ENCODE measurements around the gene KATNB1.
"Not testable (repeated sequence)": the region's sequence is repeated elsewhere in the genome, so short reads cannot be mapped to it uniquely, and the experiment has no call there.

KATNB1 gene

DNA sequence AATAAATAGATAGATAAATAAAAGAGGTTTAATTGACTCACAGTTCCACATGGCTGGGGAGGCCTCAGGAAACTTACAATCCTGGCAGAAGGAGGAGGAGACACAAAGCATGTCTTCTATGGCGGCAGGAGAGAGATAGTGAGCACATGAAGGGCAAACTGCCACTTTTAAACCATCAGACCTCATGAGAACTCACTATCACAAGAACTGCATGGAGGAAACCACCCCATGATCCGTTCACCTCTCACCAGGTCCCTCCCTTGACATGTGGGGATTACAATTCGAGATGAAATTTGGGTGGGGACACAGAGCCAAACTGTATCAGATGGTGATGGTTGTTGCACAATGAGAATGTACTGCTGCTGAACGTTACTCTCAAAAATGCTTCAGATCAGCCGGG, 44.3 kb downstream of the KATNB1 start:
- DNase-seq: not testable (repeated sequence)

DNA sequence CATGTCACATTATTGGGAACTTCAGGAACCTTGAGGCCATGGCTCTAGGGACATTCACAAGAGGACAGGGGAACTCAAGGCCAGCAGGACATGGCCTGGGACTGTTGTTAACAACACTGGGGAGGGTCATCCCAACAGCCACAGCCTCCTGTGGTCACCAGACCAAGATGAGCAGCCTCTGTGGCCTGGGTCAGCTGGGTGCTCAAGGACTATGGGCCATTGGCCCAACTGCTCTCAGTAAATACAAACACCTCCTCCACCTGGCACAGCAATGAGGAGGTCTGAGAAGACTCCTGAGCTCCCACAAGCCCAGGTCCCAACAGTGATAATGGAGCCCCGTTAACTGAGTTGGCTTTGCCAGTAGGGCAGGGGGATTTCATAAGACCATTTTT, 45.8 kb downstream of the KATNB1 start:
- no peak for DNase-seq

DNA sequence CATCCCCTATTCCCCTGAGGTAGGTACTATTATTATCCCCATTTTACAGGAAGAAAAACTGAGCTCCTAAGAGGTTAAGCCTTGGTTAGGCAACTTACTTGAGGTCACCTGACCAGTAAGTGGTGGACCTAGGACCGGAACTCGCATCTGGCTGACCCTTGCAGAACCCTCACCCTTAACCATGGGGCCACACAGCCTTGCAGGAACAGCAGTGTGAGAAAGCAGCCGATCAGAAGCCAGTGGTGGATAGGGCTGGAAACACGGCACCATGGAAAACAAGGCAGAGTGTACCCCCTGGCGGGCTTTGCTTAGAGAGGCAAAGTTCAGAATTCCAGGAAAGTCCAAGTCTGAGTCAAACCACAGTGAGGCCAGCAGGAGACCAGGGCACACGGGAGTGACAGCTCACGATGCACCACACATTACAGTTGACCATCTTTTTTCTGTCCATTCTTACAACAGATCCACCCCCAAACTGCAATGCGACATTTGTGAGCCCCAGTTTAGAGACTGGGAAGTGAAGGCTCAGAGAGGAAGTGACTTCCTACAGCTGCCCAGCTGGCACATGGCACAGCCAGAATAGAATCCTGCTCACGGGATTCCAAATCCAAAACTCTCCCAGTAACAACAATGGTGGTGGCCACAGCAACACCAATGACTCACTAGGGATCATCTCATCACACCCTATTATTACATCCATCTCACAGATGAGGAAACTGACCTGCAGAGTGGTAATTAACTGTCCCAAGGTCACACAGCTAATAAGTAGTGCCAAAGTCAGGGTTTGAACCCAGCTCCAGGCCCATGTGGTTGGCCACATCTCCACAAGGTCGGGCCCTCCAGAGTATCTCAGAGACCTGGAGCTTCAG, 46.4 kb downstream of the KATNB1 start:
- no peak for DNase-seq

DNA sequence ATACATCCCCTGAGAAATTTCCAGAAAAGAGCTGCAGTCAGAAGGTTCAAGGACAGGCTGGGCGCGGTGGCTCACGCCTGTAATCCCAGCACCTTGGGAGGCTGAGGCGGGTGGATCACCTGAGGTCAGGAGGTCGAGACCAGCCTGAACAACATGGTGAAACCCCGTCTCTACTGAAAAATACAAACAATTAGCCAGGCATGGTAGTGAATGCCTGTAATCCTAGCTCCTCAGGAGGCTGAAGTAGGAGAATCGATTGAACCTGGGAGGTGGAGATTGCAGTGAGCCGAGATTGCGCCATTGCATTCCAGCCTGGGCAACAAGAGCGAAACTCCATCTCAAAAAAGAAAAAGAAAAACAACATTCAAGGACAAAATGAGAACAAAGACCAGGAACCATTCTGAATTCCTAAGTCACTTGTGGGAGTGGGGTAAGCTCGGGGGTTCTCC, 47.1 kb downstream of the KATNB1 start:
- not testable (repeated sequence) for DNase-seq

DNA sequence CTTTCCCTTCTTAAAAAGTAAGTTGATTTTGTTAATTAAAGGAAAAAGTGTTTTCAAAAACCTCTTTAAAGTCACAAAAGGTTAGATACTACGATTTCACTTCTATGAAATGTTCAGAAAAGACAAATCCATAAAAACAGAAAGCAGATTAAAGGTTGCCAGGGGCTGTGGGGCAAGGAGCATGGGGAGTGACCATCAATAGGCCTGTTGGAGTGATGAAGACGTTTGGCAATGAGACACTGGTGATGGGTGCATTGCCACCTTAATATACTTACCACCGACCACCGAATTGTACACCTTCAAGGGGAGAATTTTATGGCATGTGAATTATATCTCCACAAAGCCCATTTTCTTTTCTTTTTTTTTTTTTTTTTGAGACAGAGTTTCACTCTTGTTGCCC, 47.5 kb downstream of the KATNB1 start:
- DNase-seq: no peak

DNA sequence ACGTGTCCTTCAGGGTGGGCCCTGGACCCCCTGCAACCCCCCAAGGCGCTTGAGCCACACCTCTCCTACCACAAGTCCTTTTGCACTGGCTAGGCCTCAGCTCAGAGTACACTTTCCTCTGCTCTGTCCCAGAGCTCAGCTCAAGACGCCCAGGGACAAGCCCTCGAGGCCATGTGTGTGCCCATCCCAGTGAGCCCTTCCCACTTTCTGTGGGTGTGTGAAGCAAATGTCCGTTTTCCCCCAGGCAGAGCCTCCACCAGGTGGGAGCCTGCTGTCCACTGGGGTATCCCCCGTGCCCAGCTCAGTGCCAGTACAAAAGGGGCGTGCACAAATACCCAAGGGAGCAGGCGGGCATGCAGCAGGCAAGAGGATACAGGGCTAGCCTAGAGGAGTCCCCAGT, 48.3 kb downstream of the KATNB1 start:
- DNase-seq: no peak

DNA sequence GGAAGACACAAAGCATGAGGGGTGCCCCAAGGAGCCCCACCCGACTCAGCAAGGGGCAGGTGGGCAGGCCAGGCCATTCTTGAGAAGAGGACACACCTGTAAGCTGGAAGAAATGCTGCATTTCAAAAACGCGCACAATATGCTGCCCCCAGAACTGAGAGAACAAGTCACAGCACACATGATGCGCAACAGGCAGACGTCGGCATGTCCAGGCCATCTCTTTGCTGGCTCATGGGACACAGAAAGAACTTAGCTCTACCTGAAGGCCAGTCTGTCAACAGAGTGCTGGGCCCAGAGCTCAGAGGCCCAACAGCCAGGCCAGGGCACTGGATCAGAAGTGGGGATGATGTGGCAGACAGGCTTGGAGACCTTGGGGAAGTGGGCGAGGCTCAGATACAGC, 48.8 kb downstream of the KATNB1 start:
- DNase-seq: no peak

DNA sequence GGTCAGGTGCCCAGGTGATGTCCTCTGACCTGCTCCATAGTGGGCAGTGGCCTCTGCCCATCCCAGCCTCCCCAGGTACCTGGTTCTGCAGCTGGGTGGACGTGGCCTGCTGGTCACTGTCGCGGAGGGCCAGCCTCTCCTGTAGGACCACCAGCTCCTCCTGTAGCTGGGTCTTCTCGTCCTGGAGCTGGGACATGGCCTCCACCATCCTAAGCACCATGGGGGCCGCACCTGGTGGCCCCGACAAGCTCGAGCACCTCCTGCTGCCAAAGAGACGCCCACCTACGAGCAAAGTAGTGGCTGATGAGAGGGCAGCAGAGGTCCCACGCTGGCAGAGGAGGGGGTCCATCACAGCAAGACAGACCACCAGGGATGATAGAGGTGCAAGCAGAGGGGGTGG, 49.8 kb downstream of the KATNB1 start:
- no peak for DNase-seq

DNA sequence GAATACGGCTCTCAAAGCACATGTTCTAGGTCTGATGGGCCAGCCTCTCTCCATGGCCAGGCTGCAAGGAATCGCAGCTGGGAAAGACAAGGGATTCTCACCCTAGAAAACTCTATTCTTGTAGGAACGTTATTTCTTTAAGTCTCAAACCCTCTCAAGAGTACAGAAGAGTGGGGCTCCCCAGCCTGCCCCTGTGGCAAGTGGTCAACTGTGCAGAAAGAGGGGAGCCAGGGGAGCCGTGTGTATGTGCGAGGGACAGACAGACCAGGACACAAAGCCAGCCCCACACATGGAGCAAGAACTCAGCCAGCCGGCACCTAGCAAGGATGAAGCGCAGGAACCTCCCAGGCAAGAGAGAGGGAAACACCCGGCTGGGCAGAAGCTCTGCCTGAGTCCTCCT, 50.4 kb downstream of the KATNB1 start:
- DNase-seq: no peak

DNA sequence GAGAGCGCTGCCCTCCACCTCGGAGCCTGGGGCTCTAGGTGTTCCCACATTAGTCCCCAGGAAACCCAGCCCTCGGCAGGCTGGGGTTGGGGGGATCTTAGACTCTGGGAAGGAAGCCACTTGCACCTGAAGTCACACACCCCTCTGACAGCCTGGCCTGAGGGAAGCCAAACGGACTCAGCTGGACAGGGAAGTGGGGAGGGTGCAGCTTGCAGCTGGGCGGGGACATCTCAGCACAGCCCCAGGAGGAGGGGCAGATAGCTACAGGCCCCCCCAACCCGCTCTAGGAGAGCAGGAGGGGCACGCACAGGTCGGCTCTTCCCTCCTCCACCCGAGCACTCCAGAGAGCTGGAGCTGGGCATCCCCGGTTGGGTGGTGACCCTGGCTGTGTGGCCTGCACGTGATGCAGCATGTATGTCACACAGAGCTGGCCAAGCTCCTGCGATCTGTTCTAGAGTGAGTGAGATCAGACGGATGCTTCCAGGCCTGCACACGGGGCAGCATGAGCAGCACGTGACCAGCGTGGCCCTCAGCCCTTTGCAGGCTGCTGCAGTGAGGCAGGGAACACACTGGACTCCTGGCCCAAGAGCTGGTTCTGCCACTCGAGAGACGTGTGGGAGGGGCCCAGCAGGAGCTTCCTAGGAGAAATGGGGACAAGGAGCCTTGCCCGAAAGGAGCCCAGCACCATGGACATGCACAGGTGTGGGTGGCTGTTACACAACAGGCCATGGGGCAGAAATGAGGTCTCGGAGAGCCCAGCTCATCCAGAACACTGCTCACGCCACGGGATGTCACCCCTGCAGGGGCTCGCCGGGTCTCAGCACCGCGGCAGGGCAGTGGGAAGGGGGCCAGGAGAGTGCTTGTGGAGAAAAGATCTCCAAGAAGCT, 51.3 kb downstream of the KATNB1 start:
- DNase-seq: no peak

DNA sequence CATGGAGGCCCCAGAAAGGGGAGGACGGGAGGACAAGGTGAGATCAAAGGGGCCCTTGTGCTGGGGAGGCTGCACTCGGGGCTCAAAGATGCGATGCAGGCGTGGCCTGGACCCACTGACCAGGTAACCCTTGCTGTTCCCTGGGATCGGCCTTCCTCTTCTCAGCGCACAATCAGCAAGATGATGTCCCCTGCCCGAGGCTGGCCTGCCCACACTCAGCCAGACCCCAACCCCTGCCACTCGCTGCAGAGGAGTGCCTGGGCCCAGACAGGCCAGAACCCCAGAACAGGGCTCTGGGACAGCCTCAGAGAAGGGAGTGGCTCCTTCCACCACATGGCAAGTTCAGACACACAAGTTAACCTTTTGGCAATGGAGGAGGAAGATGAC, 51.9 kb downstream of the KATNB1 start:
- no peak for DNase-seq

DNA sequence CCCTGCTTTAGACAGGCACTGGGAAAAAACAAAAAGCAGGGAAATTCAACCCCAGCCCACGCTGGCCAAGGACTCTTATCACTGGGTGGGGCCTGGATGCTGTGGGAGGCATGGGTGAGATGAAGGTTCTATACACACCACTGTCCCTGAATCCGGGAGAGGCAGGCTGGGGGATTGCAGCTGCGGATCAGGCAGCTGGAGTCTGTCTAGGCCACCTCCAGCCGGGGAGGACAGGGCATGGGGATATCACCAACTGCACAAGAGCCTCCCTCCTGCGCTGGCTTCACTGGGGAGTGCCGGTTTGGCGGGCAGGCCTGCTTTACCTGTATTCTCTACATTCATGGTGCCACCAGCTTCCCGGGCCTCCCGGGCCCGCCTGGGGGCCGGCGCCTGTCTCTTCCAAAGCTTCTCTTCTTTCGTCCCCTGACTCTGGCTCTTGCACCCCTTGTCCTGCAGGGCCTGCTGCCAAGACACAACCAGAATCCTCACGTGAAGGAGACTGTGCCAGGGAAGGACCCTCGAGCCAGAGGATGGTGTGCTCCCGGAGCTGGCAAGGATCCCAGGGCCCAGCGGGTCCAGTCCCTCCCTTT, 52.8 kb downstream of the KATNB1 start:
- no peak for DNase-seq

DNA sequence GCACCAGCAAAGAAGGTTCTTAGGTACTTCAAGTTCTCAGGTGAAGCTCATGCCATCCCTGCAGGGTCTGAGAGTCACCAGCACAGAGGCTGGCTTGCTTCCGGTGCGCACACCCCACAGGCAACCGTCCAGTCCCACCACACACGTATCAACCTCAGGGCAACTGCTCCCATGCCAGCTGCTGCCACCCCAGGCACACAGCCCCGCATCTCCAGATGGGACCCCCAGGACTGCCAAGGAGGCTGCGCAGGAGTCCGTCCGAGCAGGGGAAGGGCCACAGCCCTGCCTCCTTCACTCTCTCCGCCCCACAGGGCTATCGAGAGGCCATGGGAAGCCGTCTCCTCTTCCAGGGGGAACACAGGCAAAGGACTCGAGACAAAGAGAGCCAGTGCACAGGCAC, 53.4 kb downstream of the KATNB1 start:
- no peak for DNase-seq

DNA sequence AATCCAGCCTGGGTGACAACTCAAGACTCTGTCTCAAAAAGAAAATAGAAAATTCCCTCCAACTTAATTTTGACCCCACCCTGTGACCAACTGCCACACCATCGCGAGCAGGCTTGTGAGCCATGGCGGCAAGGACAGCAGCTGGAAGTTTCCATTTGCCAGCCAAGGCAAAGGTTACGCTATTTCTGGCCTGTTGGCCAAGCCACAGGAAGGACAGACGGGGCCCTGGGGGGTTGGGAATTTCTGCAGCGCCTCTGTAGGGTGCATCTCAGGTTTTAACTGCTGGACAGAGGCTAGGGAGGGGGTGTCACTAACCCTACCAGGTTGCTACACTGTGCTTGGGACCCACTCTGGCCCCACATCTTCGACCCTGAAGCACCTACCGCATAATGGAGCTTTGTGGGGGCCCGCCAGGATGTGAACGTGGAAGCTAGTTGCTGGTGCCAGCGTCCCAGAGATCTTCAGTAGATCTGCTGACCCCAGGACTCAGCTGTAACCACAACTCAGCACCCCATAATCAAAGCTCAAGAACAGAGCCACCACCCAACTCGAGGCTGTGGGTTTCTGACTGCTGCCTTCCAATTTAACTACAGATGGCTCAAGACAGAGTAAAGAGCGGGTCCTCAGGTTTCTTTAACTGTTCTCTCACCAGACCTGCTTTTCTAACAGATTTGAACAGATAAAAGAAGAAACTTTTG, 55.8 kb downstream of the KATNB1 start:
- DNase-seq: no peak

DNA sequence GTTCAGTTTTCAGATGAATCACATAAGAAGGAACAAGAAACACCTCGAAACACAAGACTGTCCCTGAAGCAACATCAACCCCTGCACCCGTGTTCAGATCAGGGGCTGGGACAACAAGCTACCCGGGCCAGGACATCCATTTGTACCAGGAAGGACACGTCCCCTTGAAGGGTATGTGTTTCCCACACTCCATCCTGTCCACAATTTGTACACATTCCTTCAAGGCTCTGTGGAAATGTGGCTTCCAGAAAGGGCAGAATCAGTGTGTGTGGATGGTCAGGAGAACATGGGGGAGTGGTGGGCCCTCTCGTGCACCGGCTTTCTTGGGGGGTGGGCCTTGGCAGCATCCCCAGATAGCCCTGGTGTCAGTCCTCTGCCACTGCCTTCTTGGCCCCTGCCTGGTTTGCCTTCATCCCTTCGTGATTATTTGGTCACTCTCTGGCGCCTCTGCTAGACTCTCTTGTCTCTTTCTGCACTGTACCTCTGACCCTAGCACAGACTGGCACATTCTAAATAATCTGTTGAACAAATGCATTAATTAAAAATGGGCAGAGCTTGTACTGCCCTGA, 56.4 kb downstream of the KATNB1 start:
- no peak for DNase-seq

DNA sequence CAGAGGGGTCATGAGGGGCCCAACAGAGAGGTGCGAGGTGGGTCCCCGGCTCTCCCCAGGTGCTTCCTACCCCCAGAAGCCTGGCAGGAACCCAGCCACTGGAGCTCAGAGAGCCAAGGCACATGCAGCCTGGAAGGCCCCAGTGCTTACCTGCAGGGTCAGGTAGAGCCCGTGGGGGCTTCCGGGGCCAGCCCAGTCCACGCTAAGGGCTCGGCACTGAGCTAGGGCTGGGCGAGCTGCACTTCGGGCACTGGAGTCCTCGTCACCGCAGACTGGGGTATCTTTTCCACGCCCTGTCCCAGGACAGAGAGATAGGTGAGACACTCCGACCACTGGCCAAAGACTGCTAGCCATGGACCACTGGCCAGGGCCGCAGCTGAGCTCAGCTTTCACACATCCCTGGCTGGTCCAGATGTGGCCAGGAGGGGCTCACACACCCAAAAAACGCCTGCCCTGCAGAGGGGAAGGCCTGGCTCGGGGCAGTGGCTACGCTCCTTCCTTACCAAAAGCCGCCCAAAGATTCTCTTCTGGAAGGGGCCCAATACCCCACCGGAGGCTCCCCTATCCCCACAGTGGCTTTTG, 59.4 kb downstream of the KATNB1 start:
- no peak for DNase-seq

DNA sequence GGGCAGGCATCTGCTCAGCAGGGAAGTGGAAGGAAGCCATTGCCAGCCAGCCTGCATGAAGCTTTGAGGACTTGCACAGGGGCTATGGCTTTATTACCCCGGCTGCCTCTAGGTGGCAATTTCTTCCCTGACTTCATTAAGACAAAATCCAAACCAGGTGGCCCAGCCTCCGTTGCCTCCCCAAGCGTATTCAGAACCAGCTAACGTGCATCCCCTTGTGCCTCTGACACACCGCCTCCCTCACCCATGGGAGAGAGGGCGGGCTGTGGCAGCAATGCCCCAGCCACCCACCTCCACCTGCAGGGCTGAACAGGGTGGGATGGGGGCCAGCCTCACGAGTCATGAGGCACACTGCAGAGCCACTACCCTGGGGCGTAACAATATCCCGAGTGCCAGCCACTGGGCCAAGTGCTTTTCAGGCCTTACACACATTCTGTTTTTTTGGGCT, 59.9 kb downstream of the KATNB1 start:
- DNase-seq: no peak

DNA sequence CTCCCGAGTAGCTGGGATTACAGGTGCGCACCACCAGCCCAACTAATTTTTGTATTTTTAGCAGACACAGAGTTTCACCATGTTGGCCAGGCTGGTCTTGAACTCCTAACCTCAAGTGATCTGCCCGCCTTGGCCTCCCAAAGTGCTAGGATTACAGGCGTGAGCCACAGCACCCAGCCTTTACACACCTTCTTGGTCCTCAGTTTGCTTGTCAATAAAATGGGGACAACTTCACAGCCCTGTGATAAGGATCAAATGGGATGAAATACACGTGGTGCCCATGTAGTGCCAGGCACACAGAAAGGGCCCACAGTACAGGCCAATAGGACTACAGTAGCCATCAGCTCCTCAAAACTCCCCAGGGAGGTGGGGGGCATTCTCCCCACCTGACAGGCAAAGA, 60.4 kb downstream of the KATNB1 start:
- not testable (repeated sequence) for DNase-seq

DNA sequence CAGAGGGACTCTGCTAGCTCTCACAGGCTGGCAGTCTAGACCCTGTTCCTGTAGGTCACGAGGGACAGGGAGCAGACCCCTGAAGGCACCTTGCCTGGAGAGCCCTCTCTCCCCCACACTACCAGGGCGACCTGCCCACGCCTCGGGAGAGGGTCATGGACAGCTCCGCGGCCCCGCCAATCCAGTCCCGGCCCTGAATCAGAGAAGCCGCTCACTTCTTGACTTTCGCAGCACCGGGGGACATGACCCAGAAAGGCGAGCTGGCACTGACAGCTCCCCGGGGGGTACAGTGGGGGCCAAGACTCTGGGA, 61.6 kb downstream of the KATNB1 start:
- DNase-seq: no peak

DNA sequence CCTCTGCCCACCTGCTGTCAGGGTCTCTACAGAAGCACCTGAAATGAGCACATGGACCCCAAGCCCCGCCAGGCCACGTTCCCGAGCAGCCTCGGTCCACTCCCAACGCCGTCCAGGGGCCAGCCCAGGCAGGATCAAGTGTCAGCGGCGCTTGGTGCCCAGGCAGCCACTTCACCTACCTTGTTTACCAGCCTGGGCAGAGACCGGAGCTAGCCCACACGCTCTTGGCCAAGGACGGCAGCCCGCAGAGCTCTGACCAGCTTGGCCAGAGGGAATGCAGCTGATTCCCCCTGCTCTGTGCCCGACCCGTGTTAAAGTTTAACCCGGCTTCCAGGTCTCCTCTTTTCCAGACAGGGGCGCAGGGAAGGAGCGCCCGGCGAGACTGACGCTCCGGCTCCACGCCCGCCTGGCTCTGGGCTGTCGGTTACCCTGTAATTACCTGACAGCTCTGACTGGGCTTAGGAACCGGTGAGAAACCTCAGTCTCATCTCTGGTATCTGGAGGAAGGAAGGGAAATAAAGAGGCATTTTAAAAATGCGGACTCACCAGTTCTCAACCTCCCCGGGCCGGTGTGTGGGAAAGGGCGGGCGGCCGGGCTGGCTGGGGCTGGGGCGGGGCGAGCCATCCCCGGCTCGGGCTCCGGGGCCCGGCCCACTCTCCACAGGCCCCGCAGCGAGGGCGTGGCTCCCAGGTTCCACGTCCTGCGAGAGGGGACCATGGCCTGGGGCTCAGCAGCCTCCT, 62.1 kb downstream of the KATNB1 start:
- DNase-seq: no peak

DNA sequence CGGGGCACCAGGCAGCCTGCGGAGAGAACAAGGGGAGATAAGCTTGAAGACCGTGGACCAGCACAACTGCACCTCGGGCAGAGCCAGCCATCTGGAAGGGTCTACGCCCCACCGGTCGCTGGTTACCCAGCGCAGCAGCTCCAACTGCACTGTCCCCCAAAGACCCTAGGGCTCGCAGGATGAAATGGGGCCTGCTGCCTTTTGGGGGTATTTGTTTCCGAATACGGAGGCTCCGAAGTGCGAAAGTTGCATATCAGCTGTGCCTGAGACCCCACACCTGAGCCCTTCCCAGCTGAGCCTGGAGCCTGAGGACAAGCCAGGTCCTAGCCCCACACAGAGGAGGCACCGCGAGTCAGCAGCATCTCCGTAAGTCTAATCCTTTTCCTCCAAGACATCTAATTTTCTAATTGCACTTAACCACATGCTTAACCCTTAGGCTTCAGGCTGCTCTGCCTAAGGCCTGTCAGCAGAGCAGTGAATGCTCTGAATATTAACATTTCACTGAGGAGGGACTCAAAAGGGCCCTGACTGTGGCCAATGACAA, 62.8 kb downstream of the KATNB1 start:
- DNase-seq: no peak
